ENCODE data around the gene ZMYND8.

DNA sequence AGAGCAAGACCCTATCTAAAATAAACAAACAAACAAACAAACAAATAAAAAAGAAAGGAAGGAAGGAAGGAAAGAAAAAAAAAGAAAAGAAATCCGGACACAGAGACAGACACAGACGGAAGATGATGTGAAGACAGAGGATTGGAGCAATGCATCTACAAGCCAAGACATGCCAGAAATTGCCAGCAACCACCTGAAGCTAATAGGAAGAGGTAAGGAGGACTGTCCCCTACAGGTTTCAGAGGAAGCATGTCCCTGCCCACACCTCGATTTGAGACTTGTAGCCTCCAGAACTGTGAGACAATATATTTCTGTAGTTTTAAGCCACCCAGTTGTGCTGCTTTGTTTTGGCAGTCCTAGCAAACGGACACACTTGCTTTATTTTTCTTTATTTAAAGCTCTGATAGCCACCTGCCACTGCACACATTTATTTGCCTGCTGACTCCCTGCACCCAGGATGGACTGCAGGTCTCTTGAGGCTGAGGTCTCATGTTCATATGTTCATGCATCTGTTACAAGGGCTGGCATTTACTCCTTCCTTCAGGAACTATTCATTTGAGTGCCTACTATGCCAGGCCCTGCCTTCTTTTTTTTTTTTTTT, 20.7 kb upstream of the ZMYND8 start:
- TF ChIP-seq CTCF (IDR thresholded peaks at IDR 0.05; ENCODE audit: borderline replicate concordance, extremely low read depth, low read length, poor library complexity, severe bottlenecking) (no peak), EZH2 (IDR thresholded peaks at IDR 0.05; ENCODE audit: borderline replicate concordance, low read depth, low read length, severe bottlenecking) (no peak)

Measured in DND-41 (cell line).